ENCODE results near the gene RBM39.

GRCh38 chr20:35660122-35660937 lies 81.7 kb downstream of the RBM39 start:
- no peak for TF ChIP-seq POLR2AphosphoS5 (IDR thresholded peaks at IDR 0.05; ENCODE audit: low read depth, low read length)
- no peak for TF ChIP-seq REST (IDR thresholded peaks at IDR 0.05; ENCODE audit: insufficient read depth in 1 of 2, low read depth in 2 of 2, low read length in 2 of 2)
- no peak for TF ChIP-seq TAF1 (IDR thresholded peaks at IDR 0.05; ENCODE audit: borderline replicate concordance, insufficient read depth, low read length)
- TF ChIP-seq SIN3A (IDR thresholded peaks at IDR 0.05; ENCODE audit: borderline replicate concordance, insufficient read depth, low read length), result no peak
- TF ChIP-seq FOXP2 (optimal IDR thresholded peaks at IDR 0.05; ENCODE audit: borderline replicate concordance, extremely low read depth, extremely low read length, insufficient read depth), result no peak

Data from PFSK-1 (cell line).